GM19238 (cell line): ENCODE data around the gene CELA2B.
"Not testable (repeated sequence)": the region's sequence is repeated elsewhere in the genome, so short reads cannot be mapped to it uniquely, and the experiment has no call there.

Experiments used
- DNase-seq: peaks from one replicate; pipeline ENCODE4 v3.0.0; 2011; ENCODE audit warnings: low spot score; ENCODE audit not compliant: insufficient read length

Gene CELA2B

DNA sequence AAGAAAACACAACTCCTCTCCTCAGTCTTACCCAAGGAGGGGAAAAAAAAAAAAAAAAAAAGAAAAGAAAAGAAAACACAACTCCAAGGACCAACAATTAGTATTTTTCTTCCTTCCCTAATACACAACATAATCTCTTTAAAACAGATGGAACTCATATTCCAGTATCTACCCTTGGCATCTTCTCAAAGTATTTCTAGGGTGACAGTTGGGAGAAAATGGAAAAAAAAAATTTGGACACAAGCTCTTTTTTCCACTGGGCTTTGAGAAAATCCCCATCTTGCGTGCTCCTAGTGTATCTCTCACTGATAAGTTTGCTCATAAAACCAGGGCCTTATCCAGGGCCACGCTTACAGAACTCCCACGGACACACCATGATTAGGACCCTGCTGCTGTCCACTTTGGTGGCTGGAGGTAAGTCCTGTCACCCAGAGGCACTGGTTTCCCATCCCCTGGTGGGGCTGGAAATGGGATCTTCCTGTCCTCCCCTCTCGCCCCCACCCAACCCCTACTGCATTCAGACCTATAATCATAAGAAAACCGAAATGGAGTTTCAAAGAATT is at the start of gene CELA2B:
Gene CELA2B (plus strand): TSS at position 353 of the 563 bp plus-strand sequence. CDS start 22 bp downstream, at position 375.
- DNase-seq: no peak

- DNase-seq: no peak
These were observed 49.2 kb upstream of the CELA2B start for GRCh38 chr1:15426492-15427279.

- DNase-seq: no peak
These were observed 48.6 kb upstream of the CELA2B start for GRCh38 chr1:15427280-15427666.

GRCh38 chr1:15428252-15428651 is 47.7 kb upstream of the CELA2B start:
- not testable (repeated sequence) for DNase-seq

- DNase-seq: no peak
These were observed 47.0 kb upstream of the CELA2B start for GRCh38 chr1:15428815-15429435.

- DNase-seq: no peak
These were observed 46.2 kb upstream of the CELA2B start for GRCh38 chr1:15429701-15430149.

DNA sequence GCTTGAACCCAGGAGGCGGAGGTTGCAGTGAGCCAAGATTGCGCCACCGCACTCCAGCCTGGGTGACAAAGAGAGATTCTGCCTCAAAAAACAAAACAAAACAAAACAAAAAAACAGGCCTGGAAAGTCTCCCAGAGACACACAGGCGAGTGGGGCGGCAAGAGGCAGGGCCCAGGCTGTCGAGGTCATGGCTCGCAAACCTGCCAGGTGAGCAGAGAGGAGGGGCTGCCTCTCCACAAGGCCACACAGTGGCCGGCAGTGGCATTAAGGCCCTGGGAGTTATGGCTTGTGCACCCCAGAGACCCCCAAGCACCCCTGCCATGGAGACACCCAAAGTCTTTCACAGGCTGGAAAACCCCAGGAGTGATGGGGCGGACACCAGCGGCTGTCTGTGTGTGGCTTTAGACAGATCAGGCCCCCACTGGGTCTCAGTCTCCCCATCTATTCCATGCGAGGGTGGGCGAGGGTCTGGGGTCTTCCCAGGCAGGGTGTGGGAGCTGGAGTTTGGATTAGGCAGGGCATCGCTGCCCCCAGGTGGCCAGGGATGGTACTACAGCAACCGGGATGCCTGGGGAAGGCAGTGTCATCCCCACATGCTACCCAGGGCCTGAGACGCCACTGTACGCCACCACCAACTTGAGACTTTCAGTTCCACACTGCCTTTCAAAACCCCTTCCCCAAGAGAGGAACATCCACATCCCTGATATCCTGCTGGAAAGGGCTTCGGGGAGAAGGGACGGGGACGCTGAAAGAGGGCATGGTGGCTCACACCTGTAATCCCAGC is 44.9 kb upstream of the CELA2B start:
- peak; percentile 90 for DNase-seq

GRCh38 chr1:15431571-15431948 is 44.3 kb upstream of the CELA2B start:
- no peak for DNase-seq

GRCh38 chr1:15432324-15432723 is 43.6 kb upstream of the CELA2B start:
- DNase-seq: no peak

DNA sequence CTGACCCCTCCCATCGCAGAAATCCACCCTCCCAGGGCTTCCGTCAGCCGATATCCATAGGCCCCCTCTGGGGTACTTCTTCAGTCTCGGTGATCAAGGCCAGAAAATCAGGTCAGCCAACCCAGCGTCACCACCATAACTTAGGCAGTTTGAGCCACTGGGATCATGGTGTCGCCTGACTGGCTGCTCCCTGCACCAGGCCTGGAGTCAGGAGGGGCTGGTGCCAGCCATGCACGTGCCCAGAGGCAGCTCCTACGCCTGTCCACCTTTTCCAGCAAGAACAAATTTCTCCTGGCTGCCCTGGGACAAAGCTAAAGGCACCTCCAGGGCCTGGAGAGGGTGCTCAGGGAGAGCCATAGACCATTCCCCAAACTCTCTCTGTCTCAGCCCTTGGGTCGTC is 42.4 kb upstream of the CELA2B start:
- DNase-seq: no peak

DNA sequence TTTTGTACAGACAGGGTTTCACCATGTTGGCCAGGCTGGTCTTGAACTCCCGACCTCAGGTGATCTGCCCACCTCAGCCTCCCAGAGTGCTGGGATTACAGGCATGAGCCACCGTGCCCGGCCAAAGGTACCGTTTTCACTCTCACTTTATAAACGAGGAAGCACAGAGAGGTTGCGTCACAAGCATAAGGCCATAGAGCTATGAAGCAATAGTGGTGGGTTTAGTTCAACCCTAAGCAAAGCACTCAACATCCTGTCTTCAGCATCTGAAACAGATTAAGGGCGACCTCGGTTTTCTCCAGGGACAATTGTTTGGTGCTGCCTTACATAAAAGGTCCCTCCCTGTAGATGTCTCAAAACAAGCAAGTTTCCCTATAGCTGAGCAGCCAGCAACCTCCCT is 41.2 kb upstream of the CELA2B start:
- DNase-seq: not testable (repeated sequence)

GRCh38 chr1:15435239-15436077 is 40.4 kb upstream of the CELA2B start:
- DNase-seq: no peak

DNA sequence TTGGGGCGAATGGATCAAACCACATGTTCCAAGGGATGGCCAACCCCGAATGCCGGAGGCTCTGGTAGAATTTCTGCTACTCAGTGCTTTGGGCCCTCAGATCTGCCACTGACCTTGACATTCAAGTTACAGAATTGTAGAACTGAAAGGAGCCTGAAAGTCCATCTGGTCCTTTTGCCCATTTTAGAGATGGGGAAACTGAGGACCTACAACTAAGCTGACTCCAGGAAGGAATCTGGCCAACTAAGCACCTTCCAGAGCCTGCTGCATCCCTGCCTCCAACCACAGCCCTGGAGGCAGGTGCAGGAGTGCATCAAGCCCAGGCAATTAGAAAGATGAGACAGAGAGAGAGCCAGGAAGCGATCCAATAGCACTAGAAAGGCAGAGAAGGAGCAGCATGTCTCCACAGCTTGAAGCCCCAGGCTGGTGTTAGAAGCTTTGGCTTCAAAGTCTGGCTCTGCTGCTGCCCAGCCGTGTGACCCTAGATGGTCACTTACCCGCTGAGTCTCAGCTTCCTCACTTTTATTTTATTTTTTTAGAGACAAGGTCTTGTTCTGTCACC is 38.9 kb upstream of the CELA2B start:
- no peak for DNase-seq

- DNase-seq: no peak
These were observed 36.6 kb upstream of the CELA2B start for GRCh38 chr1:15439325-15439724.

GRCh38 chr1:15440357-15440756 is 35.5 kb upstream of the CELA2B start:
- DNase-seq: no peak

- no peak for DNase-seq
These were observed 34.7 kb upstream of the CELA2B start for GRCh38 chr1:15441247-15441646.

DNA sequence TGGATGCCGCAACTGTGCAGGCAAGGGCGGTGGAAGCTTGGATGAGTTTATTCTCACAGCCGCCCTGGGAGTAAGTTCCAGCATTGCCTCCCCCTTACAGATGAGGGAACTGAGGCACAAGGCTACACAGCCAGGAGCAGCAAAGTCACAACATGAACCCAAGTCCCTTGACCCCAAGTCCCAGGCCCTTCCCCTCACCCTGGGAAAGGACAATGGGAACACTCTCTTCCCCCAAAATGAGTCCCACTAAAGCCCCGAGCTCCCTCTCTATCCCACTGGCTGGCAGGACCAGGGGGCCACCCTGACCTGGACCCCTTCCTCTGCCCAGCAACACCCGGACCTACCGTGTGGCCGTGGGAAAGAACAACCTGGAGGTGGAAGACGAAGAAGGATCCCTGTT is 33.8 kb upstream of the CELA2B start:
- no peak for DNase-seq

GRCh38 chr1:15442759-15443158 is 33.1 kb upstream of the CELA2B start:
- DNase-seq: no peak

- no peak for DNase-seq
These were observed 32.6 kb upstream of the CELA2B start for GRCh38 chr1:15443281-15443680.
